Epidermal melanocyte (primary cell): ENCODE measurements around the gene SYNCRIP.
"Not testable (repeated sequence)": the region's sequence is repeated elsewhere in the genome, so short reads cannot be mapped to it uniquely, and the experiment has no call there.

Source experiments
- DNase-seq: peaks from one replicate; pipeline ENCODE4 v3.0.0; 2011; ENCODE audit warnings: low spot score; ENCODE audit not compliant: insufficient read length

The SYNCRIP gene

GRCh38 chr6:85642774-85643536, at the start of gene SYNCRIP:
Gene SYNCRIP, minus strand, starts transcription at chr6:85642886. Its CDS starts 1,447 bp downstream, at chr6:85641439.
- peak; percentile 64 for DNase-seq

GRCh38 chr6:85691478-85691877, 48.8 kb upstream of the SYNCRIP start:
- DNase-seq: no peak

DNA sequence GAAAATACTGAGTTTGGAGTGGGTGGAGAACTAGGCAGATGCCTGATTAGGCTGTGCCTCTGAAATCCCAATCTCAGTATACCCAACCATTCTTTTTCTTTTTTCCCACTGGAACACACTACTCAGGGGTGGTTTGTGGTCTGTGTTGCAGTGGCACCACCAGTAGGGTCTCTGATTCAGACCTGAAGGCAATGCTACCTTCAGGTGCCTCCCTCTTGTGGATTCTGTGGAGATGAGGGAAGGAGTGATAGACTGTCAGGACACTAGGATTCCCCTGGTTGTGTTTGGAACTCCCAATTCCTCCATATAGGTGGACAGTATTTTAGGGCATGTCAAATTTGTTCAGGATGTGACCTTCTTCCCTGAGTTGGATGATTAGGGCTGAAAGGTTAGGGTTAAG, 47.4 kb upstream of the SYNCRIP start:
- no peak for DNase-seq

- DNase-seq: no peak
These were observed 43.0 kb upstream of the SYNCRIP start for GRCh38 chr6:85685713-85686112.

DNA sequence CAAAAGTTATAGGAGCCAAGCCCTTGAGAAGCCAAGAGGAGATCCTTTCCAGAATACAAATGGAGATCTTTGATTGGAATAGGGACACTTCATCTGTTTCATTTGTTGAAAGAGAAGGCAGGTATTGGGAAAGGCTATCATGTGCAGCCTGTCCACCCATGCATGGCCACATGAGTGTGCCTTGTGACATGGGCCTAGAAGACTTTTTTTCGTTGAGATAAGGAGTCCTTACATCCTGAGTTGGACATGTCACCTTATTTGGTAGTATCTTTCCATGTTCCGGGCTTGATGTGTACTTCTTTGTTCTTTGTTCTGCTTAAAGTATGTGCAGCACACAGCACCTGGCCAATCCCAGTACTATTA, 42.1 kb upstream of the SYNCRIP start:
- no peak for DNase-seq

GRCh38 chr6:85684133-85684808, 41.6 kb upstream of the SYNCRIP start:
- no peak for DNase-seq

DNA sequence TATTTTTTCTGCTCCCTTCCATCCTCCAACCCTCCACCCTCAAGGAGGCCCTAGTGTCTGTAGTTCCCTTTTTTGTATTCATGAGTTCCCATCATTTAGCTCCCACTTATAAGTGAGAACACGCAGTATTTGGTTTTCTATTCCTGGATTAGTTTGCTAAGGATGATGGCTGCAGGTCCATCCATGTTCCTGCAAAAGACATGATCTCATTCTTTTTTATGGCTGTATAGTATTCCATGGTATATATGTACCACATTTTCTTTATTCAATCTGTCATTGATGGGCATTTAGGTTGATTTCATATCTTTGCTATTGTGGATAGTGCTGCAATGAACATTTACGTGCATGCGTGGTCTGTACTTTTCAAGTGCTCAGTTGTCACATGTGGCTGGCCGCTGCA, 39.2 kb upstream of the SYNCRIP start:
- not testable (repeated sequence) for DNase-seq

- DNase-seq: no peak
These were observed 37.7 kb upstream of the SYNCRIP start for GRCh38 chr6:85680388-85680787.

DNA sequence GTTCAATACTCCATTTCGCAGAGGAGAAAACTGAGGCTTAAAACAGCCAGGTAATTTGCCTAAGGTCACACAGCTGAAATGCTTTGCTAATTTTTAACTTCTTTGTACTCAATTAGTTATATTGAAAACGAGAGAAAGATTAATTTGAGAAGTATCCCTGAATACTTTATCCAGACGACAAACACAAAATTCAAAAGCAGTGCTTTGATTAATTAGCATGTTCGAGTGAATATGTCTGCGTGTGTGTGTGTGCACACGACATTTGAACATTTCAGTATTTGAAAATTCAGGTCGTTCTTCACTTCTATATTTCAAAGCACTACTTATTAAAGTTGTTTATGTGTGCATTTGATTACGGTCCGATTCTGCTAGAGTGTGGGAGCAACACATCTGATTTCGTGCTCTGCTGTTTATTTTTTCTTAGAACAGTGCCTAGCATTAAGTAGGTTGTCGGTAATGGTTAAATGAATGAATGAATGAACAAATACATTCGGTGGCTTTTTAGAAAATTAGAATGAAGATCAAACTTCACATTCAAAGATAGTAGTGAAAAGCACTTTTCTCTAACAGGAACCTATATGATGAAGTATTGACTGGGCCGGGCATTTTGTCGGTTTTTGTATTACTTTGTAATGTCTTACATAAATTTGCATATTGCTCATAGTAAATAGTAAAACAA, 36.9 kb upstream of the SYNCRIP start:
- DNase-seq: no peak

DNA sequence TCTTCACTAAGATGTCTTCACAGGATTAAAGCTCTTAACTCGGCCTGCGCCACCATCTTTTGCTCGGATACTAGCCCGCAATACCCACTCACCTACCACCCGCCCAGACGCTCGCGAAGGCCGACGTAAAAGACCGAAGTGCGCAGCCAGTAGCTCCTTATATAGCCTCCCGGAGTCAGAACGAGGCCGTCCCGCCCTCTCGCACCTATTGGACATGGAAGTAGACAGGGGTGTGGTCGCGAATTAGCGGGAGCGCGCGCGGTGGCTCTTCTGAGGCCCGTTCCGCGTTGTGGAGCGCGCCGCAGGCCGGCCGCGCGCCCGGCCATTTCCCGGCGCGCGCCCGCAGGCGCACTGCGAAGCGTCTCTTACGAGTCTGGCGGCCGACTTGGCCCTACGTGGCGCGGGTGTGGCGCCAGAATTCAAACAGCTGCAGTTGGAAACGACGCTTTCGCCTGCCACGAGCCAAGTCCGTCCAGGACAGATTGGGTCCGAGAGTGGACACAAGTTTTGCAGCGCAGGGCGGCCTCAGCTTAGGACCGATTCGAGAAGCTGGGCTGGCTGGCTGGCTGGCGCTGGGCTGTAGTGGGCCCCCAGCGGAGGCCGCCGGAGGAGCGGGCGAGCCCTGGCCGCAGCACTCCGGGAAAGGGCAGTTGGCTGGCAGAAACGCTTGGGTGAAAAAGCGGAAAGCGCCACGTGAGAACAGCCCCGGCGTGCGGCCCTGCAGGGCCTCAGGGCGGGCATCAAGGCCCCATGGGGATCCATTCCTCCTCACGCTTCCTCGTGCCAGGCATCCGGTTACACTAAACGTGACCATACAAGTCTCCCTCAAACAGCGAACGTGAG, 36.1 kb upstream of the SYNCRIP start:
- DNase-seq: peak; percentile 96

DNA sequence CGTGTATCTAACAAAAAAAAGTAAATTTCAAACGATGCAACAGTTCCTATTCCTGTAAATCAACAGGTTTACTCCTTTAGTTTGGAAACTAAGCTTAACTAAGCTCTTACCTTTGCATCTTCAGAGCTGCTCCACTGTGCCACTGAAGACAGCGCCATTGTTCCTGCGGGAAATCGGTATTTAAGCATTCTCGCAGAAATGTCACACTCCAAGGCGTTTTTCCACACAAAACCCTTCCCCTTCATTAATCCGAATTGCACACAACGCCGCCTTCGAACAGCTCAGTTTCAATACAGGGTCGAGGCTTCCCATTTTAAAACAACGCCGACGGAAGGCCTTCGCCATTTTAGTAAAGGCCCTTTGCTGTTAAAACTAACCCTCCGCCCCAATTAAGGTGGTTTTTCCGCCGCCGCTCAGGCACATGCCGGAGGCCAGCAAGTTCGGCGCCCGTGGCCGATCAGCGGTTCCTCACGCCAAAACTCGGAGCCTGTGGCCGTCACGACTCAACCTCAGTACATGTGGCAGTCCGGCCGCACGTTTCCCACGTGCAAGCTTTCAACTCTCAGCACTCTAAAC, 35.4 kb upstream of the SYNCRIP start:
- no peak for DNase-seq

DNA sequence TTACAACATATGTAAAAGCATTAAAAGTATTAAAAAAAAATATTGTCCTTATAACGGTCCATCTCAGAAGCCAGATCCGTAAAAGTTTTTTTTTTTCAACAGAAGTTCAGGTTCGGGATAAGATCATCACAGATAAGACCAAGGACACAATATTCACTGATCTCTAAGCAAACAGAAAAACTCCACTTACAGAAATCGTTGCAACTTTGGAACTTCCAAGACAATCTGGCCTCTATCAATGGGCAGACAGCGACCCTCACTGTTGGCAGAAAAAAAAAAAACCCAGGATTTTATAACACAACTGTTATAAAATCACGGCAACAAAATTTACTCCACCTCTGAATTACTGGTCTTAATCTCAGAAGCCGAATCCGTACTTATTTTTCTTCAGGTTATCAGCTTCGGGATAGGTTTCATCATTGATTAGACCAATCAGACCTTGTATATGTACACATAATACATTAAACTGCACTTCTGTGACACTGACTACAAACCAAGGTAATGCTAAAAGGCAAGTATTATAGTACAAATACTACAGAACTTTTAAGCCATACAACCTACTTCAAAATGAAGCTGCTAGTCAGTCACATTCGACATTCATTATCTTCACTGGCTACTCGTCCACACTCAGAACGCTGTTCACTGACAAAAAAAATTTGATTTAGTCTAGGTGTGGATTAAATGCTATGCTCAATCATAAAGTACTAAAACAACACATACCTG, 34.7 kb upstream of the SYNCRIP start:
- no peak for DNase-seq

- no peak for DNase-seq
These were observed 33.5 kb upstream of the SYNCRIP start for GRCh38 chr6:85676086-85676729.

GRCh38 chr6:85675030-85675819, 32.5 kb upstream of the SYNCRIP start:
- DNase-seq: no peak

DNA sequence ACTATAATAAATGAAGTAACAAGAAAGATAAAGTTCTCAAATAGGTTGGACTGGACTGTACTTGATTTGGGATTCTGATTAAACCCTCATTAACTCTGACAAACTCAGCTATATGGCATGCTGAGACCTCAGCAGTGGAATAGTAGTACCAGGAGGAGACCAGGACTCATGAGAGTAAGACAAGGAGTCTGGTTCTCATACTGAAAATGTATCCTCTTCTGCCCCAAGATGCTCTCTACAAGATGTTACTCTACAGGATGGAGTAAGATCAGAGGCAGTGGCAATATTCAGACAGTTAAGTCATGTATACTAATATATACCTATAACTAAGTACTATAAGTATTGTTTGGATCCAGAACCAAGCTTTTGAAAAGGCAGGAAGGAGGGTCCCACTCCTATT, 31.9 kb upstream of the SYNCRIP start:
- no peak for DNase-seq

DNA sequence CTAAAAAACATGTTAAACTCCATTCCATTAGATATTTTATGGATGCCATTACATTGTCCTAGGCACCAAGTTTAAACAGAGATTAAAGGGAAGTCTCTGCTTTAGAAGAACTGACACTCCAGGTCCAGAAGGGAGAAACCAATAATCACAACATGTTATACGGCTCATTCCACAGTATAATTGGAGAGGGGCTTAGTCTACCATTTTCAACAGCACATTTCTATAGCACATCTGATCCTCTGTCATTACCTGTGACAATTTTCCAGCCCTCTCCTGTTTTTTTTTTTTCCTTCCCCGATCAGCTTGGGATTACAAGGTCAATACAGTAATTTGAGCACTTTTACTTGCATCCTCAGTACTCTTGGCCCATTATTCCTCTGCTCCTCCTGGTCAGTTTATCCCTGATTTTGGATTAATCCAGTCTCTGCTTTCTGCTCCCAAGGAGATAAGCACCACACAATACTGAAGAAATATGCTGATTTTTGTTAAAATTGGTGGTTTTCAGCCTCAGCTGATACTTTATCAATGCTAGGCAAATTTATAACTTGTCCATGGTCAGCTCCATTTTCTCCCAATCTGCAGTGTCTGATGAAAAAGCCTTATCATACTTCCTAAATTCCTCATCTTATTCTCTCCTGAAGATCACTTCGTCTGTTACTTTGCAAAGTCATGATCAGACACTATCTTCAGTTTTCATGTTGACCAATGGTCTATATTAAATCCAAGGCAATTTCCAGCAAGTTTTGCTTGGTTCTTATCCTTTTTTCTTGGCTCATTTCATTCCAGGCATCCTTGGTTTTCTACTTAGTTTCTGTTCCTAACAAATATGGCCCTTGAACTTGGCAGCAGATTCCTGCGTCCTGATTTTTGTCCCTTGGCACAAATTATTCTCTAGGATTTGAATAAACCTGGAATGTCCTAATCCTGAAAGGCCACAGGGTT, 30.8 kb upstream of the SYNCRIP start:
- DNase-seq: no peak

DNA sequence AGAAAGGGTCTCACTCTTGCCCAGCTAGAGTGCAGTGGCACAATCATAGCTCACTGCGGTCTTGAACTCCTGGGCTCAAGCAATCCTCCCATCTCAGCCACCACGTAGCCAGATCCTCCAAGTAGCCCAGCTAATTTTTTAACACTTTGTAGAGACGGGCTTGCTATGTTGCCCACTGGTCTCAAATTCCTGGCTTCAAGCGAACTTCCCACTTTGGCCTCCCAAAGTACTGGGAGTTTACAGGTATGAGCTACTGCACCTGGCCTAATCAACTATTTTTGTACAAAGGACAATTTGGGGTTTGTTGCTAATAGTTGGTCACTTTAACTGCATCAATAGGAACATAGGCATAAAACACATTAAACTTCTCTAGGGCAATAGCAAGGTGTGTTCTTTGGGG, 29.9 kb upstream of the SYNCRIP start:
- no peak for DNase-seq

DNA sequence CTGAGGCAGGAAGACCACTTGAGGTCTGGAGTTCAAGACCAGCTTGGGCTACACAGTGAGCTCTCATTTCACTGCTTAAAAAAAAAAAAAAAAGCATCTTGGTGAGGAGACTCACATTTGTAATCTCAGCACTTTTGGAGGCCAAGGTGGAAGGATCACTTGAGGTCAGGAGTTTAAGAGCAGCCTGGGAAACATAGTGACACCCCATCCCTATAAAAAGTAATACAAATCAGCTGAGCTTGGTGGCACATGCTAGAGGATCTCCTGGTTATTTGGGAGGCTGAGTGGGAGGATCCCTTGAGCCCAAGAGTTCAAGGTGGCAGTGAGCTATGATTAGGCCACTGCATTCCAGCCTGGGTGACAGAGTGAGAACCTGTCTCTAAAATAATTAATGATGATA, 29.4 kb upstream of the SYNCRIP start:
- DNase-seq: no peak
